DMS 273 (cell line): ENCODE measurements around the gene MPHOSPH10.
"Not testable (repeated sequence)": the region's sequence is repeated elsewhere in the genome, so short reads cannot be mapped to it uniquely, and the experiment has no call there.

Experiments
- DNase-seq: peaks from one replicate; lab custom pipeline; 2025; ENCODE audit not compliant: unreplicated experiment; lab: John Stamatoyannopoulos, UW

Gene MPHOSPH10

GRCh38 chr2:71157124-71157793 lies 26.8 kb downstream of the MPHOSPH10 start:
- peak; percentile 84 for DNase-seq

DNA sequence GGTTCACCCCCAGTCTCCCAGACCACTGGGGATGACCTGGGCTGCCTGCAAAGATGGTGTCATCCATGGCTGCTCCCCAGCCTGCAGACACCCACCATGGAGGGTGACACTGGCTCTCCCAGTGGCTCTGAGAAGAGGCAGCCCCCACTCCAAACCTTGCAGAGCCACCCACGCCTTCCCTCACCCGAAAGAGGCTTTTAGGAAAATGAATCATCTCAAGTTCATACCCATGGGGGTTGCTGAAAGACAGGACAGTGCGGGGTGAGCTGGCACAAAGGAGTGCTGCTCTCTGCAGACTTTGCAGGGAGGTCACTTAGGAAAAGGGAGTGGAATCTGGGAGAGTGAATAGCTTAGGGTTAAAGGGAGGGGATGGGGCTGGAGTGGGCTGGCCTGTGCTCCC lies 36.4 kb downstream of the MPHOSPH10 start:
- DNase-seq, result no peak

DNA sequence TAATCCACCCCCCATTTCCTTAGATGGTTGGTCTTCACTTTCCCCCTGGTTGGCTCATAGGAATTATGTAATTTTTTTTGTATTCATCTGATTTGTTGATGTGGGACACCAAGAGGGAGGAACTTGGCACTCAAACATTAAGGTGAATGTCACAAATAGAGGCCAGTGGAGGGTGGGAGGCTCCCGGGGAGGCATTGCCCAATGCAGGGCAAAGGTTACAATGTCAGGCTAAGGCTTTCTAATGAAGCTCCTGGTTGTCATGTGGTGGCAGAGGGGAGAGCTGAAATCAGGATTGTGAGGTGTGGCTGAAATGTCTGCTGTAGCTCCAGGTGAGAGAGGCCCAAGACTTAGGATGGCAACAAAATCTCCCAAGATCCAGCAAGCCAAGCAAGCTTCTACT lies 42.7 kb downstream of the MPHOSPH10 start:
- DNase-seq, result no peak

DNA sequence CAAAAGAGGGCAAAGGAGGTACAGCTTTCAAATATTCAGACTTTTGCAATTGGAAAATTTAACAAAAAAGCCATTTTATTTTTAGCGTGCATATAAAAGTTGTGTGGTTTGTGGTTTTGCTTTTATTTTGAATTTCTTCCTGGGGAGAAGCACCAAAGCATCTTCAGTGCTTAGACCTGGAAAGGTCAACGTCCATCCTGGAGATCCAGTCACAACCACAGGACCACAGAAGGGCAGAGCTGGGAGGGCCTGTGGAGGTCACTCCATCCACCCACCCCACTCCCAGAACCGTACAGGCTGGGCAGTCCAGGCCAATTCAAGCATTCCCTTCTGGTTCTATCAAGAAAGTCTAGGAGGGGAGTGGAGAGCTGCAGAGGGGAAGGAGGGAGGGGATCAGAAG lies 43.8 kb downstream of the MPHOSPH10 start:
- no peak for DNase-seq

DNA sequence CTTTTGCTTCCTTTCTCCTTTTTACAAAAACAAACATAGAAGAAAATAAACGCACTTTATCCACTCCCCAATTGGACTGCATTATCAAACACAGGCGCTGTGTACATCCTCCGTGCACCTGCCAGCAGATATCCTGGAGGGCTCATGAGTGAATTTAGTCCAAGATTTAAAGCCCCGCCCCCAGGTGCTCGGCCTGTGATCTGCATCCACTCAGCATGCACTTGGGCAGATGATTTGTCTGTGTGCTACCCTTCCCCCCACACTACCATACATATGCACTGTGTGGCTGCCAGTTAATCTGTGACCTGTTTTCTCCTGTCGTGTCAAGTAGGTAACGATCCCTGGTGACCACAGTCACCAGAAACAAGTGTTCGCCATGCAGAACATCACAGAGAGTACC lies 48.4 kb downstream of the MPHOSPH10 start:
- not testable (repeated sequence) for DNase-seq

DNA sequence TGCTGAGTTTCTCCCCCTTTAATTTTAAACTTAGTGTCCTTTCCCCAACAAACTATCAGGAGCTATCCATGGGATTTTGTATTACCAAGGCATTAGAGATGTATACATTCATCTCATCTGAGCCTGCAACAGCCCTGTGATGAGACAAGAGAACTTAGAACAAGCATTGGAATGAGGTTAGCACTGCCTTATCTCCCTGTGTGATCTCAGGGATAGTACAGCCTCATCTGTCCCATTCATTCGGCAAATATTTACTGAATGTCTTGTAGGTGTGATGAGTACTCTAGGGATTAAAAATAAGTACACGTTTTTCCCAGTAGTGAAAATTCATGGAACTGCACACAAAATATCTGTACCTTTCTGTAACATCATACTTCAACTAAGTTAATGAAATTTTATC lies 50.9 kb downstream of the MPHOSPH10 start:
- no peak for DNase-seq

DNA sequence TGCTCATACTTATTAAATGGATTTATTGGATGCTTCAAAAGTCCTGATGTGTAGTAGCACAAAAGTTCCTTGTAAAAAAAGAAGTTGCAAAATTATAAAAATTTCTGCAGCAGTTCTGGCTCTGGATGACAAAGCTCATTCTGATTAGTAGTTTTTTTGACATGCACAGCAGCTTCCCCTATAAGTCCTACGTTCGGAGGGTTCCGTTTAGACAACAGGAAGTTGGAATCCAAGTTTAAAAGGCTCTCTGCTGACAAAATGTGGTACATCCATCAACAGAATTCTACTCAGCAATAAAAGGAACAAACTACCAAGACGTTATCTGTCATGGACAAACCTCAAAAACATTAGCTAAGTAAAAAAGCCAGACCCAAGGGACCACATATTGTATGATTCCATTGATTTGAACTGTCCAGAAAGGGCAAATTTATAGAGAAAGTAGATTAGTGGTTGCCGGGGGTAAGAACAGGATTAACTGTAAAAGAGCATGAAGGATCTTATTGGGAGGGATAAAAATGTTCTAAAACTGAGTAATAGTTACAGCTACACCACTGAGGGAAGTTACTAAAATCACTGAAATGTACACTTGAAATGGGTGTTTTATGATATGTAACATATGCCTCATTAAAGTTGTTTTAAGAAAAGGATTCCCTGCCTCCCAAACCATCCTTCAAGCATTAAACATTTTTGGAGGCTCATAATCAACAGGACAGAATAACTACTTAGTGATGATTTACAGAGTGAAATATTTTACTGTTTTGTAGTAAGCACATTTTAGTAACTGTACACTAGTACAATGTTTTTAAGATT lies 53.1 kb downstream of the MPHOSPH10 start:
- not testable (repeated sequence) for DNase-seq

- no peak for DNase-seq
These were observed 56.5 kb downstream of the MPHOSPH10 start for GRCh38 chr2:71186973-71187372.

GRCh38 chr2:71187589-71187988 lies 57.2 kb downstream of the MPHOSPH10 start:
- DNase-seq, result no peak

- DNase-seq, result peak; percentile 68
These were observed 60.5 kb downstream of the MPHOSPH10 start for GRCh38 chr2:71190656-71191569.

DNA sequence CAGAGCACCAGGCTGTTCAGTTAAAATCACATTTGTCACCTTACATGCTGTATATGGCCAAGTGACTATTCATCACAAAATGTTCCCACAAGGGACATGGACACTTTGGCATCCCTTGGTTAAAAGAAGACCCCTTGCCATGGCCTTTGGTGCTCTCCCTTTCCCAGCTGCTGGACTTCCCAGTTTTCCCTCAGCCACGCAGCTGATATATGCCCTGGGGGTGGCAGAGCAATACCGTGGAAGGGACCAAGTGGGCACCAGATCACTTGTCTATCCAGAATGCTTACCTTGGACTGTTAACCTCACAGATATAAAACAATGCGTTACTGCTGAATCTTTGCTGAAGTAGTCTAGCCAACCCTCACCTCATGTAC lies 61.1 kb downstream of the MPHOSPH10 start:
- peak; percentile 24 for DNase-seq
